ENCODE results near the gene TTC39B.

Gene TTC39B

DNA sequence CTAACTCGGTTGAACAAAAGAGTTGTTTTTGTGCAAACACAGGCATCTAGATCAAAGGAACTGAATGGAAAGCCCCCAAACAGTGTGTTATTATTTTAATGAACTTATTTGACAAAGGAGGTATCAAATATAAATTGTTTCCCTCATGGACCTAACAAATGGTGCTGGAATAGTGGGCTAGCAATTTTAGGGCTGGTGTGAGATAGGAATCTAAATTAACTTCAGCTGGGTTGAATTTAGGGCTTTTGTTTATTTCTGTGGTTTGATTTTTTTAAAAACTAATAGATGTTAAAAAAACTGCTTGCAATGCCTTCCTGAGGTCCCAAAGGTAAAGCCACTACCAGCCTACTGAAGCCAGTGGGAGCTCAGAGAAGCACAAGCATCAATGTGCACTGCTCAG is 42.1 kb downstream of the TTC39B start:
- no peak overlapping the region for H3K4me3 ChIP-seq (ENCODE audit: low read depth, low read length)
- no peak overlapping the region for H2AFZ ChIP-seq
- H3K36me3 ChIP-seq (ENCODE audit: control insufficient read depth, insufficient read depth, low read length), result no peaks in the 10 kb centered on the region
- TF ChIP-seq, protein P1, sequence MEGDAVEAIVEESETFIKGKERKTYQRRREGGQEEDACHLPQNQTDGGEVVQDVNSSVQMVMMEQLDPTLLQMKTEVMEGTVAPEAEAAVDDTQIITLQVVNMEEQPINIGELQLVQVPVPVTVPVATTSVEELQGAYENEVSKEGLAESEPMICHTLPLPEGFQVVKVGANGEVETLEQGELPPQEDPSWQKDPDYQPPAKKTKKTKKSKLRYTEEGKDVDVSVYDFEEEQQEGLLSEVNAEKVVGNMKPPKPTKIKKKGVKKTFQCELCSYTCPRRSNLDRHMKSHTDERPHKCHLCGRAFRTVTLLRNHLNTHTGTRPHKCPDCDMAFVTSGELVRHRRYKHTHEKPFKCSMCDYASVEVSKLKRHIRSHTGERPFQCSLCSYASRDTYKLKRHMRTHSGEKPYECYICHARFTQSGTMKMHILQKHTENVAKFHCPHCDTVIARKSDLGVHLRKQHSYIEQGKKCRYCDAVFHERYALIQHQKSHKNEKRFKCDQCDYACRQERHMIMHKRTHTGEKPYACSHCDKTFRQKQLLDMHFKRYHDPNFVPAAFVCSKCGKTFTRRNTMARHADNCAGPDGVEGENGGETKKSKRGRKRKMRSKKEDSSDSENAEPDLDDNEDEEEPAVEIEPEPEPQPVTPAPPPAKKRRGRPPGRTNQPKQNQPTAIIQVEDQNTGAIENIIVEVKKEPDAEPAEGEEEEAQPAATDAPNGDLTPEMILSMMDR (IDR thresholded peaks at IDR 0.05), result no peak
- H3K27ac ChIP-seq, result no peak overlapping the region
- H3K9ac ChIP-seq, result no peak overlapping the region
- H3K4me1 ChIP-seq, result no peaks in the 10 kb centered on the region
- no peak overlapping the region for H3K4me2 ChIP-seq (ENCODE audit: low read length)
- no peaks in the 10 kb centered on the region for H3K79me2 ChIP-seq
- no peaks in the 10 kb centered on the region for H3K27me3 ChIP-seq (ENCODE audit: control insufficient read depth, insufficient read depth, low read length)
- H3K9me3 ChIP-seq (ENCODE audit: control insufficient read depth, low read length), result no peaks in the 10 kb centered on the region

DNA sequence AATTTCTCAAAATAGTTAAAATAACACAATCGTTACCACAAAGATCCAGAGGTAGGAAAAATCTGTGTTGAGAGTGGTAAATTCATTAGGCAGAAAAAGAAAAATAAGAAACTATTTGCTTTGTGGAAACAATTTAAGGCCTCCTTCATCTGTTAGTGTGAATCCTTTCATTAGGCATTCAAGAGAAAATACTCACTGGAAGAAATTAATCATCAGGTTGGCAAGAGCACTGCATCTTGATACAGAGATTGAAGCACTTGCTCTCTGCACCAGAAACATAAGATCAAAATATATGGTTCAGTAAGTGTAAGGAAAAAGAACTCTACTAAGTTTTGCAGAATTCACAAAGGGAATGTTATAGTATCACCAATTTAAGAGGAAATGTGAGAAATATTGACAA is 44.4 kb downstream of the TTC39B start:
- TF ChIP-seq, protein P1 (IDR thresholded peaks at IDR 0.05), result no peak
- no peak overlapping the region for H3K27ac ChIP-seq
- no peak overlapping the region for H3K9ac ChIP-seq
- H3K4me1 ChIP-seq, result no peaks in the 10 kb centered on the region
- no peaks in the 10 kb centered on the region for H3K9me3 ChIP-seq (ENCODE audit: control insufficient read depth, low read length)
- no peaks in the 10 kb centered on the region for H3K79me2 ChIP-seq
- no peaks in the 10 kb centered on the region for H3K27me3 ChIP-seq (ENCODE audit: control insufficient read depth, insufficient read depth, low read length)
- H3K36me3 ChIP-seq (ENCODE audit: control insufficient read depth, insufficient read depth, low read length), result no peaks in the 10 kb centered on the region
- H2AFZ ChIP-seq, result no peak overlapping the region
- H3K4me3 ChIP-seq (ENCODE audit: low read depth, low read length), result no peak overlapping the region
- no peak overlapping the region for H3K4me2 ChIP-seq (ENCODE audit: low read length)

DNA sequence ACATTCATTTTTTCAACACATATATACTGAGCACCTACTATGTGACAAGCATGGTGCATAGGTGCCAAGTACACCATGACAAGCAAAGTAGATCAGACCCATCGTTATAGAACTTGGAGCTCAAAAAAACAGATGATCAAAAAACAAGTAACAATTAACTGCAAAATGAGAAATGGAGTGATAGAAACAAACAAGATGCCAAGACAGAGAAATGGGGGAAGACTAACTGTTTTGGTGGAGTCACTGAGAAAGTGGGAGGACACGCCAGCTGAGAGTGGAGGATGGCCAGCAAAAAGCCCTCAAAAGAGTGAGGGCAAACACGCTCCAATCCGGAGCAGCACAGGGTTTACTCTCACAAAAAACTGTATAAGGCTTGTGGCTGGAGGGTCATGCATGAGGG is 50.6 kb downstream of the TTC39B start:
- no peak overlapping the region for H3K9ac ChIP-seq

GRCh38 chr9:15253786-15254185 is 53.2 kb downstream of the TTC39B start:
- H3K4me1 ChIP-seq, result no peaks in the 10 kb centered on the region
- no peak overlapping the region for H3K27ac ChIP-seq
- no peaks in the 10 kb centered on the region for H3K27me3 ChIP-seq (ENCODE audit: control insufficient read depth, insufficient read depth, low read length)
- no peak overlapping the region for H3K4me2 ChIP-seq (ENCODE audit: low read length)
- no peak overlapping the region for H3K4me3 ChIP-seq (ENCODE audit: low read depth, low read length)
- no peak overlapping the region for H2AFZ ChIP-seq
- H3K79me2 ChIP-seq, result no peaks in the 10 kb centered on the region
- H3K9me3 ChIP-seq (ENCODE audit: control insufficient read depth, low read length), result no peaks in the 10 kb centered on the region
- no peaks in the 10 kb centered on the region for H3K36me3 ChIP-seq (ENCODE audit: control insufficient read depth, insufficient read depth, low read length)
- TF ChIP-seq, protein P1 (IDR thresholded peaks at IDR 0.05), result no peak
- no peak overlapping the region for H3K9ac ChIP-seq

More for the DNA sequence above, 50.6 kb downstream of the TTC39B start:
- Histone ChIP-seq H3K4me3 (ENCODE audit: low read depth, low read length) (no peak overlapping the region), H2AFZ (no peak overlapping the region), H3K4me1 (no peaks in the 10 kb centered on the region), H3K36me3 (ENCODE audit: control insufficient read depth, insufficient read depth, low read length) (no peaks in the 10 kb centered on the region), H3K27ac (no peak overlapping the region), H3K79me2 (no peaks in the 10 kb centered on the region), H3K9me3 (ENCODE audit: control insufficient read depth, low read length) (no peaks in the 10 kb centered on the region), H3K27me3 (ENCODE audit: control insufficient read depth, insufficient read depth, low read length) (no peaks in the 10 kb centered on the region), H3K4me2 (ENCODE audit: low read length) (no peak overlapping the region)
- TF ChIP-seq, protein P1 (IDR thresholded peaks at IDR 0.05), result no peak

DNA sequence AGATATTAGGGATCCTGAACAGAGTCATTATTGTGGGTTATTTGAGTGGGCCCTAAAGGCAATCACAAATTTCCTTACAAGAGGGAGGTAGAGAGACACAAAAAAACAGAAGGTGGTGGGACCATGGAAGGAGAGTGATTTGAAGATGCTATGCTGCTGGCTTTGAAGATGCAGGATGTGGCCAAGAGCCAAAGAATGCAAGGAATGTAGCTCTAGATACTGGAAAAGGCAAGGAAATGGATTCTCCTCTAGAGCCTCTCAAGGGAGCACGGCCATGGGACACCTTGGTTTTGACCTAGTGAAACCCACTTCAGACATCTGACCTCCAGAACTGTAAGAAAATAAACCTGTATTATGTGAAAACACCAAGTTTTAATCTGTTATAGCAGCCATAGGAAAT is 53.8 kb downstream of the TTC39B start:
- TF ChIP-seq, protein P1 (IDR thresholded peaks at IDR 0.05), result no peak

More for the DNA sequence above, 53.8 kb downstream of the TTC39B start:
- Histone ChIP-seq H3K27me3 (ENCODE audit: control insufficient read depth, insufficient read depth, low read length) (no peaks in the 10 kb centered on the region), H3K79me2 (no peaks in the 10 kb centered on the region), H3K4me3 (ENCODE audit: low read depth, low read length) (no peak overlapping the region), H3K27ac (no peak overlapping the region), H2AFZ (no peak overlapping the region), H3K4me2 (ENCODE audit: low read length) (no peak overlapping the region), H3K4me1 (no peaks in the 10 kb centered on the region), H3K36me3 (ENCODE audit: control insufficient read depth, insufficient read depth, low read length) (no peaks in the 10 kb centered on the region), H3K9ac (no peak overlapping the region), H3K9me3 (ENCODE audit: control insufficient read depth, low read length) (no peaks in the 10 kb centered on the region)
